Ammon's horn (tissue), 1 donor: ENCODE measurements around the gene C5orf52.
"Not testable (repeated sequence)": the region's sequence is repeated elsewhere in the genome, so short reads cannot be mapped to it uniquely, and the experiment has no call there.

ENCODE experiments used
- DNase-seq: peaks from one replicate; pipeline ENCODE4 v3.0.0-alpha.2; 2016; ENCODE audit warnings: low spot score

Gene C5orf52

DNA sequence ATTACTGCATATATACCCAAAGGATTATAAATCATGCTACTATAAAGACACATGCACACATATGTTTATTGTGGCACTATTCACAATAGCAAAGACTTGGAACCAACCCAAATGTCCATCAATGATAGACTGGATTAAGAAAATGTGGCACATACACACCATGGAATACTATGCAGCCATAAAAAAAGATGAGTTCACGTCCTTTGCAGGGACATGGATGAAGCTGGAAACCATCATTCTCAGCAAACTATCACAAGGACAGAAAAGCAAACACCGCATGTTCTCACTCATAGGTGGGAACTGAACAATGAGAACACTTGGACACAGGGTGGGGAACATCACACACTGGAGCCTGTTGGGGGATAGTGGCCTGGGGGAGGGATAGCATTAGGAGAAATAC is 55.3 kb downstream of the C5orf52 start:
- DNase-seq = not testable (repeated sequence)

- not testable (repeated sequence) for DNase-seq
Observed at GRCh38 chr5:157727858-157728257, 56.5 kb downstream of the C5orf52 start.
